Gastrocnemius medialis (tissue), 4 donors: ENCODE results near the gene TMEM59L. TPM values are rescaled to one million over a fixed set of nuclear protein-coding genes. Genes with fewer than 3 reads are reported as not detected.

ENCODE experiments used
- ATAC-seq, 2 donors: fragments of 150-250 bp; one replicate each; pipeline ENCODE4 v1.9.1; 2016
- DNase-seq, 2 donors: peaks; one replicate each; pipeline ENCODE4 v3.0.0-alpha.2; 2019
- H3K27ac ChIP-seq, 4 donors: fragments of 200-600 bp; sonication (generic); 1 replicate in 1 of 4; 2 replicates in 3 of 4; pipeline ENCODE4 v1.5.1; 2016 to 2018; ENCODE audit warnings: mild to moderate bottlenecking in 2 of 4, moderate library complexity in 1 of 4
- H3K27me3 ChIP-seq, 3 donors: fragments of 200-600 bp; sonication (generic) in 2 of 3; 1 replicate in 1 of 3; 2 replicates in 2 of 3; pipeline versions ENCODE4 v1.5.1 to v1.6.0; 2016 to 2019; ENCODE audit warnings: mild to moderate bottlenecking in 1 of 3, moderate library complexity in 1 of 3
- H3K36me3 ChIP-seq, 2 donors: fragments of 200-600 bp; sonication (generic) in 1 of 2; one replicate each; pipeline ENCODE4 v1.5.1; 2017 to 2018
- H3K4me1 ChIP-seq, 2 donors: fragments of 200-600 bp; sonication (generic) in 1 of 2; one replicate each; pipeline ENCODE4 v1.5.1; 2016 to 2017; ENCODE audit warnings: mild to moderate bottlenecking in 2 of 2
- H3K4me3 ChIP-seq, 4 donors: fragments of 200-600 bp; sonication (generic) in 3 of 4; 1 replicate in 1 of 4; 2 replicates in 3 of 4; pipeline ENCODE4 v1.5.1; 2016 to 2019; ENCODE audit warnings: mild to moderate bottlenecking in 2 of 4
- H3K9me3 ChIP-seq, 3 donors: fragments of 200-600 bp; sonication (generic) in 2 of 3; 1 replicate in 1 of 3; 2 replicates in 2 of 3; pipeline ENCODE4 v1.5.1; 2016 to 2019
- CTCF ChIP-seq, 5 experiments: fragments of 450-650 bp in 3 of 5; fragments of 200-600 bp in 2 of 5; sonication (generic) in 2 of 5; IDR thresholded peaks in 4 of 5; conservative IDR thresholded peaks in 1 of 5; 1 replicate in 4 of 5; 2 replicates in 1 of 5; pipeline ENCODE4 v1.5.1; 2016 to 2019; ENCODE audit warnings: antibody characterized with exemption in 5 of 5, mild to moderate bottlenecking in 3 of 5, moderate library complexity in 3 of 5
- POLR2A ChIP-seq, 2 donors: fragments of 450-650 bp; IDR thresholded peaks; one replicate each; pipeline ENCODE4 v1.6.1; 2017; ENCODE audit warnings: antibody characterized with exemption in 2 of 2, mild to moderate bottlenecking in 2 of 2, moderate library complexity in 2 of 2
- in situ Hi-C, 4 donors: fragments of 200-750 bp; cut with MboI; loops; one replicate each; pipeline versions ENCODE4 v1.15.0 to v1.8.0; 2017; ENCODE audit warnings: low sequenced_read_pairs in 4 of 4
- intact Hi-C: fragments of 100-400 bp; cut with DNase I; formaldehyde crosslinking; loops from one replicate; pipeline ENCODE4 v1.15.1; 2023; ENCODE audit warnings: low total_unique reads
- total RNA-seq, 4 donors: library from RNA; depleted of rRNA; stranded (reverse); fragments of >200 nt; gene quantifications; one replicate each; pipeline versions ENCODE4 v1.1.0 to v1.2.3, GENCODE V29; 2016

Gene TMEM59L
- total RNA-seq, 4 donors from 2014 or later = 0.20 to 2.1 (median 0.36) TPM; not detected in 1

GRCh38 chr19:18669524-18669817 is 56.8 kb downstream of the TMEM59L start:
- in situ Hi-C loops = no loop called here
- H3K4me1 ChIP-seq = peaks cover 13 to 52% of the 10 kb centered on the region in 2 donors
- ATAC-seq = no peak

GRCh38 chr19:18669883-18670282 is 57.2 kb downstream of the TMEM59L start:
- in situ Hi-C loops = loop anchor here in 1 of 4 donors (10.0 kb wide), 1 partner anchor 75 kb away; no protein-coding TSS in a partner anchor
- H3K9me3 ChIP-seq = no peaks in the 10 kb centered on the region
- no peak overlapping the region for H3K27ac ChIP-seq
- no peaks in the 10 kb centered on the region for H3K27me3 ChIP-seq
- DNase-seq (no peak), ATAC-seq (no peak)
- H3K36me3 ChIP-seq = peaks cover 0 to 20% of the 10 kb centered on the region in 2 donors
- no peak for TF ChIP-seq CTCF (IDR thresholded peaks at IDR 0.05 in 4 of 5, conservative IDR thresholded peaks at IDR 0.05 in 1 of 5)
- no peak for TF ChIP-seq POLR2A (IDR thresholded peaks at IDR 0.05)
- intact Hi-C loops = no loop called here
- peaks cover 13 to 57% of the 10 kb centered on the region in 2 donors for H3K4me1 ChIP-seq
- H3K4me3 ChIP-seq = no peak overlapping the region

More at GRCh38 chr19:18669524-18669817, 56.8 kb downstream of the TMEM59L start:
- Histone ChIP-seq H3K4me3 (no peak overlapping the region), H3K36me3 (peaks cover 0 to 20% of the 10 kb centered on the region in 2 donors), H3K27me3 (no peaks in the 10 kb centered on the region), H3K27ac (no peak overlapping the region), H3K9me3 (no peaks in the 10 kb centered on the region)
- no peak for DNase-seq
- no peak for TF ChIP-seq CTCF (IDR thresholded peaks at IDR 0.05 in 4 of 5, conservative IDR thresholded peaks at IDR 0.05 in 1 of 5)
- no peak for TF ChIP-seq POLR2A (IDR thresholded peaks at IDR 0.05)
- intact Hi-C loops = no loop called here

- TF ChIP-seq CTCF (IDR thresholded peaks at IDR 0.05 in 4 of 5, conservative IDR thresholded peaks at IDR 0.05 in 1 of 5) (no peak), POLR2A (IDR thresholded peaks at IDR 0.05) (no peak)
- Histone ChIP-seq H3K36me3 (peaks cover 0 to 20% of the 10 kb centered on the region in 2 donors), H3K4me3 (no peak overlapping the region), H3K9me3 (no peaks in the 10 kb centered on the region), H3K4me1 (peaks cover 13 to 57% of the 10 kb centered on the region in 2 donors), H3K27ac (no peak overlapping the region), H3K27me3 (no peaks in the 10 kb centered on the region)
- intact Hi-C loops = no loop called here
- in situ Hi-C loops = loop anchor here in 1 of 4 donors (10.0 kb wide), 1 partner anchor 76 kb away; no protein-coding TSS in a partner anchor
- no peak for ATAC-seq
- no peak for DNase-seq
Measured at GRCh38 chr19:18670312-18670711, 57.6 kb downstream of the TMEM59L start.

Other genes with a start within 250 kb of the TMEM59L start
- 1 to 10 TPM in 2 of 4 donors, not detected in 2; 1.4 to 2.7 TPM for gene GDF15, start 226.7 kb upstream of the TMEM59L start, total RNA-seq
- gene LRRC25, start 215.2 kb upstream of the TMEM59L start, total RNA-seq = 1 to 10 TPM in 3 of 4 donors, under 1 TPM in 1; 0.34 to 4.2 (median 2.3) TPM
- 10 to 100 TPM; 24.7 to 65.2 (median 44.1) TPM for gene SSBP4, start 193.5 kb upstream of the TMEM59L start, total RNA-seq
- gene ISYNA1, start 174.7 kb upstream of the TMEM59L start, total RNA-seq = 10 to 100 TPM in 1 of 4 donors, 1 to 10 TPM in 3; 5.1 to 29.1 (median 7.8) TPM
- 10 to 100 TPM; 21.8 to 30.8 (median 27.3) TPM for gene ELL, start 90.8 kb upstream of the TMEM59L start, total RNA-seq
- 100 to 1,000 TPM; 157 to 195 (median 184) TPM for gene FKBP8, start 69.3 kb upstream of the TMEM59L start, total RNA-seq
- gene KXD1, start 55.0 kb upstream of the TMEM59L start, total RNA-seq = 100 to 1,000 TPM in 3 of 4 donors, 10 to 100 TPM in 1; 97.1 to 155 (median 106) TPM
- gene UBA52, start 41.0 kb upstream of the TMEM59L start, total RNA-seq = 100 to 1,000 TPM; 512 to 719 (median 537) TPM
- gene REX1BD, start 24.1 kb upstream of the TMEM59L start, total RNA-seq = 100 to 1,000 TPM; 163 to 337 (median 187) TPM
- 10 to 100 TPM; 14.9 to 61.6 (median 35.3) TPM for gene CRLF1, start 6.1 kb upstream of the TMEM59L start, total RNA-seq
- 10 to 100 TPM in 1 of 4 donors, 1 to 10 TPM in 3; 5.2 to 12.0 (median 7.3) TPM for gene KLHL26, start 24.2 kb downstream of the TMEM59L start, total RNA-seq
- gene CRTC1, start 70.8 kb downstream of the TMEM59L start, total RNA-seq = 1 to 10 TPM; 2.8 to 8.8 (median 3.7) TPM
- 10 to 100 TPM in 1 of 4 donors, 1 to 10 TPM in 1, under 1 TPM in 1, not detected in 1; 0.24 to 77.8 (median 1.3) TPM for gene COMP, start 178.4 kb downstream of the TMEM59L start, total RNA-seq
- 10 to 100 TPM; 26.0 to 64.9 (median 46.4) TPM for gene UPF1, start 219.1 kb downstream of the TMEM59L start, total RNA-seq